COLO668 (cell line): ENCODE measurements around the gene USB1.
"Not testable (repeated sequence)": the region's sequence is repeated elsewhere in the genome, so short reads cannot be mapped to it uniquely, and the experiment has no call there.

Experiments
- DNase-seq: peaks from one replicate; lab custom pipeline; 2025; ENCODE audit not compliant: unreplicated experiment; lab: John Stamatoyannopoulos, UW

Gene USB1

DNA sequence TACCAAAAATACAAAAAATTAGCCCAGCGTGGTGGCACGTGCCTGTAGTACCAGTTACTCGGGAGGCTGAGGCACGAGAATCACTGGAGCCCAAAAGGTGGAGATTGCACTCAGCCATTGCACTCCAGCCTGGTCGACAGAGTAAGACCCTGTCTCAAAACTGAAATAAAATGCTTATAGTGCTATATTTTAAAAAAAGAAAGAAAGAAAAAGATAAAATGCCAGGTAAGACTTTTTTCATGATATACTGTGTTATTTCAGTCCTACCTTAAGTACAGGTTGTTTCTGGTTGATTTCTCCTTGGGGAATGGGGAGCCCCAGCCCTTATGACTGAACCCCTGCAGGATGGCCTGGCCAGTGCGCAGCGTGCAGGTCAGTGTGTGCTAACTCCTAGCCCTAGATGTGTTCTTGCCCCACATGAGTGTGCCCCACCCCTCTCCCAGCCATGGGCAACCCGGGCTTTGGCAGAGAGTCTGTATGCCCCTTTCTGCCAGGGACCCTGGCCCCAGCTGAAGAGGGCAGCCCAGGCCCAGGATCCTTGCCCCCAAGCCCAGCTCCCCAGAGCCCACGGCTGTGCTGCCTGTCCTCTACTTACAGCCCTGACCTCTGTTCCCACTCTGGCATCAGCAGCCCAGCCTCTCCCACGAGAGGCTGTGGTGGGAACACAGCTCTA is 31.6 kb upstream of the USB1 start:
- DNase-seq = no peak

DNA sequence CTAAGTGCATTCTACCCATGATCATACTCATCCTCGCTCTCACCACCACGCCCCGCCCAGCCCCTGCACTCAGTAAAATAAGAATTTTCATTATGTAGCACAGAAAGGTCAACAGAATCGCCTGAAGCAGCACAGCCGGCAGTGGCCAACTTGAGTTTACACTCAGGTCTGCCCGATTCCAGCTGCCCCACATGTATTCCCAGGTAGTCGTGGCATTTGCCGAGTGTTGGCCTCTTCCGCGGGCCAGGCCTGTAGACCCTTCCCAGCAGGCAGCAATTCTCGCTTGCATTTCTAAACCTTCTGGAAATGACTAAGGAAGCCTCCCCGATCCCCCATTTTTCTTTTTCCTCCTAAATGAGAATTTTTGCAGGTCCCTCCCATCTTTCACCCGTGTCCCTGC is 30.9 kb upstream of the USB1 start:
- no peak for DNase-seq

DNA sequence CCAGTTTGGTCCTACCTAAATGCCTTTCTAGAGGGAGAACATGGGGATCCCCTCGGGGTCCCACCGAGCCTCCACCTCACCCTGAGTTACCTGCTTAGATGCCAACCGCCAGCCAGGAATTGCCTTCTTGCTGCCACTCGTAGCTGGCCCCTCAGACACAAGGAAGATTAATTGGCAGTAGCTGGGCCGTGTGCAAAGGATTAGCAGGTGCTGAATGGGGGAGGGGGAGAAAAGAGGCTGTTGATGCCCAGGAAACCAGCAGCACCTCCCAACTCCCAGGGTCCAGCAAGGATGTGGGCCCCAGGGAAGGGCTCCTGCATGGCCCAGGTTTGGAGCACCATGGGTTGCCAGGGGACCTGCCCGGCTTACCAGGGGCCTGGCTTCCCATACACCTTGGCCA is 30.2 kb upstream of the USB1 start, which contains the start of gene CNGB1:
TSS of gene CNGB1 (minus strand) at position 159 of the 400 bp plus-strand sequence. CDS start 3,842 bp downstream, outside the sequence.
- DNase-seq = peak; percentile 32

DNA sequence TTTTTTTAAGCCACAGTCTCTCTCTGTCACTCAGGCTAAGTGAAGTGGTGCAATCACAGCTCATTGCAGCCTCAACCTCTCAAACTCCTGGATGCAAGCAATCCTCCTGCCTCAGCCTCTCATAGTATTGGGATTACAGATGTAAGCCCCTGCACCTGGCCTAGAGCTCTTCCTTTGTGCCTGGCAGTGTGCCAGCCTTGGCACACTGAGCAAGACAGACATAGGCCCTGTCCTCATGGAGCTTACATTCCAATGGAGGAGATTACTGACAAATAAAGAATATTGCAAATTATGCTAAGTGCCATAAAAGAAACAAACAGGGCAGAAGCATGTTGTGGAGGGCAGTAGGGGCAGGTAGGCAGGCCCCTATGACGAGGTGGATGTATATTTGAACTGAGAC is 29.4 kb upstream of the USB1 start:
- no peak for DNase-seq

DNA sequence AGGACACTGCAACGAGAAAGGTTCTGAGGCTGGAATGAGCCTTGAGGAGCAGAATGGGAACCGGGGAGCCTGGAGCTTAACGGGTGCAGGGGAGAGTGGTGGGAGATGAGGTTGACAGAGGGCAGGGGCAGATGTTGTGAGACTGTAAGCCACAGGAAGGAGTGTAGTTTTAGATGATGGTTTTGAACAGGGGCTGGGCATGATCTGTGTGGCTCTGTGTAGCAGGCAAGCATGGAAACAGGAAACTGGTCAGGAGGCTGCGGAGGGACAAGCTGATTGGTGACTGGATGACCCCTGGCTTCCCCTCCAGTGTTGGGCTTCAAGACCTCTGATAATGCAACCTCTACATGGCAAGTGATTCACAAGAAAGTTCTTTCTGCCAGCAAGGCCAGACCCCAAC is 28.9 kb upstream of the USB1 start:
- DNase-seq = no peak

DNA sequence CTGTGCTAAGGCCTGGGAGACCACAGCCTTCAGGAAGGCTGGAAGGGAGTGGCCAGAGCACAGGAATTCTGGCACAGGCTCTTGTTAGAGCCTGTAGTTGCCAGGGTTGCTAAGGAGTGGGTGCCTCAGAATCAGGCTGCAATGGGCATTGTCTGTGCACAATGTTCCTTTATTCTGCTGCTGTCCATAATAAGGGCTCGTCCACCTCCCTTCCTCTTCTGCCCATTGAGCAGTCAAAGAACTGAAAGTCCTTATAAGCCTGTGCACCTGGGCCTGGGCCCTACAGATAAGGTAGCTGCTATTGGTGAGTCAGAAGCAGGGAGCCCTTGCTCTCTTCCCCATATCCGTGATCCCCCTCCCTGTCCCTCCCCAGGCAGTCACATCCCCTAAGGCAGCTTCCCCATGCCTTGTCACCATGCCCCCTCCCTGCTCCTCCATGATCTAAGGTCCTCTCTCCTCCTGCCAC is 24.8 kb upstream of the USB1 start:
- DNase-seq = no peak

DNA sequence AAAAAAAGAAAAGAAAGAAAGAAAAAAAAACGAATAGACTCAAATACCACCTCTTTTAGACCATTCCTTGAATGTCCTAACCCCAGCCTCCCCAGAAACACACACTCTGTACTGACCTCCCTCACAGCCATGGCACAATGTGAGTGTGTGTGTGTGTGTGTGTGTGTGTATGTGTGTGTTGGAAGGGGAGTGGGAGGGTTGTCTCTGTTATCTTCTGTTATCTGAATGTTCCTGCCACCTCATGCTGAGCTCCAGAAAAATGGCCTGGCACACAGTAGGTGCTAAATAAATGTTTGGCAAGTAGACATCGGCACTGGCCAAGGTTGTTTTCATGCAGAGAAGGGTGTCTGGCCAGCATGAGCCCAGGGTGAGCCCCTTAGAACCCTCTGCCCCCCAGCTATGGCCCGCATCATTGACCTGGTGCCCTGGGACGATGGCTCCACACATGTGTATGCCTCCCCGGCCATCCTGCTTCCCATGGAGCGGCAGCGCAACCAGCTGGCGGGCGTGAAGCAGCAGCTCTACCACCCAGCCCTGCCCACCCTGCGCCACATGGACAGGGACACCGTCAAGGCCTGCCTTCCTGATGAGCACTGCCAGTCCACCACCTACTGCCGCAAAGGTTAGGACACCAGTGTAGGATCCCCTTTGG is 23.7 kb upstream of the USB1 start:
- DNase-seq = peak; percentile 23

DNA sequence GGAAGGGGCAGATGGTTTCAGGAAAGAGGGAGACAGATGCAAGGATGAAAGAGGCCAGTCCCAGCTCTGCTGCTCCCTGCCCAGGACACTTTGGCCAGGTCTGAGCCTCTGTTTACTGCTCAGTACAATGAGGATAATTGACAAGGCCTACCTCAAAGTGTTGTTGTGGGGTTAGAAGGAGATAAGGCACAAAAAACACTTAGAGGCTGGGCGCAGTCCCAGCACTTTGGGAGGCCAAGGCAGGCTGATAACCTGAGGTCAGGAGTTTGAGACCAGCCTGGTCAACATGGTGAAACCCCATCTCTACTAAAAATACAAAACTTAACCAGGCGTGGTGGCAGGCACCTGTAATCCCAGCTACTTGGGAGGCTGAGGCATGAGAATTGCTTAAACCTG is 23.1 kb upstream of the USB1 start:
- DNase-seq = not testable (repeated sequence)

DNA sequence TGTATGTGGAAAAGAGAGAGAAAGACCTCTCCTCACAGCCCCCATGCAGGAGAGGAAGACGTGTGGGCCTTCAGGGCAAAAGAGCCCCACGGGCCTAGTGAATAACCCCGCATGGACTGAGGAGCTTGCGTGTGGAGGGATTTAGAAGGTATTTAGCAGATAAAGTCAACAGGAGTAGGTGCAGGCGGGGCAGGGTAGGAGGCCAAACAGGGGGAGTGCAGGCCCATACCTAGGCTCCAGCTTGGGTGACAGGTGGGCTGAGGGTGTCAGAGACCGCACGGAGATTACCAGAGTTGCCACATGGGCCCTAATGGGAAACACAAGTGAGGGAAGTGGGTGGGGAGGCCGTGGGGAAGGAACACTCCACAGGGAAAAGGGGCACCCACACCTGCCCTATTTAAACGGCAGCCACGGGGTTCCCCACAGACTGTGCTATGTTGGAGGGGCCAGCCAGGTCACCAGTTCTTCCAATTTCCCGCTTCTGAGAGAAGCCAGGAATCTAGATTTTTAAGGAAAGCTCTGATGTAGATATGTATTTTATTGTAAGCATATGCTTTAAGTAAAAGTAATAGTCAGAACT is 22.1 kb upstream of the USB1 start:
- DNase-seq = no peak

DNA sequence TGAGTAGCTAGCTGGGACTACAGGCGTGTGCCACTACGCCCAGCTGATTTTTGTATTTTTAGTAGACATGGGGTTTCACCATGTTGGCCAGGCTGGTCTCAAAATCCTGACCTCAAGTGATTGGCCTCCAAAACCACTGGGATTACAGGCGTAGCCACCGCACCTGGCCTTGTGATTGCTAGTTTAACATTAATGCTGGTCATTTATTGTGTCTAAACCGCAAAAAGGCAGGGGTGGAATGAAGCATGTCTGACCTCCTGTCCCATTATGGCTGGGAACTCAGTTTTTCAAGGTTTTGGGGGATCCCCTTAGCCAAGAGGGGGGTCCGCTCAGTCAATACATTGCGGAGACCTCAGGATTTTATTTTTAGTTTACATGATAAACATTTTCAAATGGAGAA is 19.6 kb upstream of the USB1 start:
- DNase-seq = no peak

DNA sequence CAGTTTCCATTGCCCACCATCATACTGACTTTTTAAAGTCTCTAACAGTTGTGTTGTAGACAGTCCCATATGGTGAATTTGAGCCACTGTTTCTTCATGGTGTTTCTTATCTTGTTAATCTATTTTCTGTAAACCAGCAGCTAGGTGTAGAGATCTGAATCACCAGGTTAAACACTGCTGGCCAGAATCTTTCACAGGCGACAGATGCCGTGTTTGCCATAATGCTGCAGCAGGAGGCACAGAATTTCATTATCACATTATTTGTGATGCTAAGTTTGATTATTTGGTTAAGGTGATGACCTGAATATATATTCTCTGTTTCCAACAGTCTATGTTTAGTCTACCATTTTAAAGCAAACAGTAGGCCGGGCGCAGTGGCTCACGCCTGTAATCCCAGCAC is 18.8 kb upstream of the USB1 start:
- DNase-seq = no peak

DNA sequence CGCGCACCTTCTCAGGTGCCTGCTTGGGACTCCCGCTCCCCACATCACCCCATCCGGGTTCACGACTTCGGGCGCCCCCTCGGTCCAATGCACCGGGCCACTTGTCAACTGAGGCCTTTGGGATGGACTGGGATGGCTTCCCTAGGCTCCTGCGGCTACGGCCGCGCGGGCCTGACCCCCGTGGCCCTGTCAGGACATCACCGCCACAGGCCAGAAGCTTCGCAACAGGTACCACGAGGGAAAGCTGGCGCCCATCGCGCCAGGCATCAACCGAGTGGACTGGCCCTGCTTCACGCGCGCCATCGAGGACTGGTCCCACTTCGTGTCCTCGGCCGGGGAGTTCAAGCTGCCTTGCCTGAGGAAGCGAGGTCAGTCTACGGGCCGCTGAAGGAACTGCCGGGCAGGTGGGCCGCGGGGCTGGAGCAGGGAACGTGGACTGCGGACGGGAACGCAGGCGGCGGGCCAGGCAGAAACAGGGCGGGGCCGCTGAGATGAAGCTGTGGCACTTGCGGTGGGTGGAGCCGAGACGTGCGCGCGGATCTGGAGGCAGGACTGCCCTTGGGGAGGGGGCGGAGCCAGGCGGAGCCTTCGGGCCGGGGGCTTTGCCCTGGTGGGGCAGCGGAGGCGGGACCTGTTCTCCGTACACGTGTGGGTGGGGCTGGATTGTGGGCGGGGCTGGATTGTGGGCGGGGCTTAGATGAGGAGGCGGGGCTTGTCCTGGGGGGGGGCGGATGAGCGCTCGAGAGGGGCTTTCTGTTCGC is 16.6 kb upstream of the USB1 start:
- DNase-seq = peak; percentile 18

DNA sequence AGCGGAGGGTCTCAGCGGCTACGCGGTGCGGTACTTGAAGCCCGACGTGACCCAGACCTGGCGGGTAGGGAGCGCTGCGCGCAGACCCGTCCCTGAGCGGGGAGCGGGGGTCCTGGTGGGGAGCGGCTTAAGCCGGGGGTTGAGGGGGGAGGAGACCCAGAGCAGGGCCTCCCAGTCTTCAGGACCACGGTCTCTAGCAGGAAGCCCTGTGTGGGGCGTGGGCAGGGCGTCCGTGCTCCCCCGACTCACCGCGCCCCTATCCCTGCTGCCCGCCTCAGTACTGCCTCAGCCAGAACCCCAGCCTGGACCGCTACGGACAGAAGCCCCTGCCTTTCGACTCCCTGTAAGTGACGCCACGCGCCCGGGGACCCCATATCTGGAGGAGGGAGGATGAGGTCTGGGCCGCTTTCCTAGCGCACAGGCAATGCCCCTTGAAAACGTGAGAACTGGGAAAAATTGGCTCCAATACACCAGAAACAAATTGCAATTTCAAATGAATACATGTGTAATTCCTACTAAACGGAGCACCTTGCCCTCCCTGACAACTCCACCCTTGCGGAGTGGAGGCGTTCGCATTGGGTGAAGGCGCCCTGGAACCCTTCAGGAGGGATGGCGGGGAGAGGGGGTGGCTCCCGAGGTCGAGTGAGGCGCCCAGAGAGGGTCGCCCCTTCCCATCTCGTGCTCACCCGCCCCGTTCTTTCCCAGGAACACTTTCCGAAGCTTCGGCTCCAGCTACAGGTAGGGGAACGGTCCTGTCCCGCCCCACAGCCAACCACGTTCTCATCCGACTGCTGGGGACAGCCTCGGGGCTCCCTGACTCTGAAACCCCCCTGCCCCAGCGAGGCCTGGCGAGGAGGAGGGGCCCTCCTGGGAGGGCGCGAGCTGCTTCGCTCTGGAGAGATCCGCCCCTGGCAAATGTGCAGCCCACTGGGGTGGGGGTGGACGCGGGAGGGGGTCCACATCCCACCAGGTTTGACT is 15.7 kb upstream of the USB1 start:
- DNase-seq = no peak

DNA sequence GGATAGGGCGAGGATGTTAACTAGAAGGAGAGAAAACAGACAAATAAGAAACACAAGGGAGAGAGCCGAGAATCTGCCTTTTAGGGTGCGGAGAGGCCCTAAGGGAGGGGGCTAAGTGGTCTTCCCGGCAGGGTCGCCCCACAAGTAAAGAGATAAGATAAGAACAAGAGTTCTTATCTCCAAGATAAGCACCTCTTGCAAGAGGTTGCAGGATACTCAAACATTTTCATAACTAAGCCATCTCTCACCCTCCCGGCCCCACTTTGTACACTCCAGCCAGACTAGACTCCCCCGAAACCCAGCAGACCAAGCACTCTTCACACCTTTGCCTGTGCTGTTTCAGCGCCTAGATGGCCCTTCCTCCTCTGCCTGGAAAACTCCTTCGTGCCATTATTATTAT is 15.0 kb upstream of the USB1 start:
- no peak for DNase-seq

DNA sequence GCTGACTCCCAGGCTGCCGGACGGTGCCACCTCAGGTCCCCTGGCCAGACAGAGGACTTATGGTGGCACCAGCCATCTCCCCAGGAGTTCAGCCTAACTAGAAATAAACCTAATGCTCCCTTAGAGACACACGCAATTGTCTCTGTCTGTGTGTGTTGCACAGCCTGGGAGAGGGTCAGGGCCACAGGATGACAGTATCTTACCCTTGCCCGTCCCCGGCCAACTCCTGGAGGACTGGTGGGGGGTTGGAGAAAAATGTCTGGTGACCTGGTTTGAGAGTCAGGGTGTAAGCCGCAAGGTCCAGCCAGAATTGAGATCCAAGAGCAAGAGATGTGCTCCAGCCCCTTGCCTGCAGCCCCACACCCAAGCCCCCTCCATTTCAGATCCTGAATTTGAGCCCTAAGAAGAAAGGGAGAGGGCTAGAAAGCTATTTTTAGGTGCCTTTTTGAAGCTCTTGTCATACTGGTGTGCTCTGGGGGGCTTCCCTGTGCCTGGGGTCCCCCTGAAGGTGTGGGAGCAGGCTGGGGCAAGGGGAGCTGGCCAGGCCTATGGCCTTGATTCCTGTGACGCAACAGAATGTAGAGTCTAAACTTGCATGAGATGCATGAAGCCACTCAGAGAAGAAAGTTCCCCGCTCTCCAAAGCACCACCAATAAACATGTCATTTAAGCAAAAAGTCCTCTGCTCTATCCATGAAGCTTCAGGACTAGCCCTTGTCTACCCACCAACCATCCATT is 13.6 kb upstream of the USB1 start:
- no peak for DNase-seq

DNA sequence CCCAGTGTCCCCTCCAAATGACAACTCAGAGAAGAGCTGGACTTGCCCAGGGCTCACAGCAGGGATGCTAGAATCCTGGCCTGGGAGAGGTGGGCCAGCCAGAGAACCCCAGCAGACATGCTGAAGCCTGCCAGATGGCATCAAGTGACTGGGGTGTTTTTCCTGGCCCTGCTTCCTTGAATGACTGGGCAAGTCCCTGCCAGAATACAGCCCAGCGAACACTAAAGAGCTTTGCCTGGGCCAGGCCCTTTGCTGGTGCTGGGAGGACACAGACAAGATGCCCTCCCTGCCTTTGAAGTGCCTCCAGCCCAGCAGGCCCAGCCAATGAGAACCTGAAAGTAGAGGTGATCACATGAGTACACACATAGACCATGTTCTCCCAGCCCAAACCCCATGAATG is 12.3 kb upstream of the USB1 start:
- DNase-seq = peak; percentile 34

DNA sequence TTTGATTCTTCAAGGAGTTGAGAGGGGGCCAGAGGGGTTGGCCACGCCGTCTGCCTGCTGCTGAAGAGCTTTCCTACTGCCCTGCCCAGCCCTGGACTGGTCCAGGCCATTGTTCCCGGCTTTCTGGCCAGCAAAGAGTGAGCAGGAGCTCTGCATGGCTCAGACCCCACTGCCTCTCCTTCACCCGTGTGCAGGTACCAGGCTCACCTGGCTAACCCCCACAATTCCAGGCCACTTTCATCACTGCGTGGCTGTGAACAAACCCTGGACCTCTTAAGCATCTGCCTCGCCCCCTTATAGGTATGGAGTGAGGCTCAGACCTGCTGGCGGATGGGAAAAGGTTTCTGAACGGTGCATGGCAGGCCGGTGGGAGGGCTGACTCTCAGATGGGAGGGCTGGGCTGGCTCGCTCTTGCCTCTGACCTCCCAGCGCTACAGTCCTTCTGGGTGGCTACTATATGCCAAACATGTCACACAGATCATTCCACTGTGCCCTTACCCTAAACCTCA is 9.6 kb upstream of the USB1 start:
- no peak for DNase-seq

DNA sequence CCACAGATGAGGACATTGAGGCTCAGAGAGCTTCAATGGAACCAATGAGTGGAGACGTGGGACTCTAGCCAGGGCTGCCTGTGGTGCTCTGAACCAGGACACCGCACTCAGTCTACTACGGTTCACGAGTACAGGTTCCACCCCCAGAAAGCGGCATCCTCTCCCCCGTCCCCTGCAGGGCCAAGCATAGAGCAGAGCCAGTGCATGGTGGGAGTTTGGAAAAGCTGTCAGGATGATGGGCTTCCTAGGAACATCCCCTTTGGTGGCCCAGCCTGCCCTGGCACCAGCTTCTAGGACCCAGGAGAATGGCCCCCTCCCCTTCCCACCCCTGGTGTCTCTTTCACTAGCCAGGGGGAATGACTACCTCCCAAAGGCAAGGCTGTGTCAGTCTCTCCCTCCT is 9.1 kb upstream of the USB1 start:
- no peak for DNase-seq

DNA sequence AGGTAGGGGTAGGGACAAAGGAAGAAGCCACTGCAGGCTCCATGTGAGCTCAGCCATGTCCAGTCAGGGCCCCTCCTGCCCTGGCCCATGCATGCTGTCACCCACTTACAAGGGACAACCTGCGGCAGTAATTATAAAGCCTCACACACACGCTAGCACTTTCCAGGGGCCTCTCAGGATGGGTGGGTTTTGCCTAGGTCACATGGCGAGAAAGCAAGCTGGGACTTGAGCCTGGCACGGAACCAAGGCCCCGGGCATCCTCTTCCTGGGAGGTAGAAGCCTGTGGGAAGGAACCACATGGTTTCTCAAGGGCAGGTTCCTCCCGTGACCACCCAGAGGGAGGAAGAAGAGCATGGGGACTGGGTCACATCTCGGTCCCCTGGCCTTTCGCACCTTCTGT is 7.8 kb upstream of the USB1 start:
- DNase-seq = no peak

DNA sequence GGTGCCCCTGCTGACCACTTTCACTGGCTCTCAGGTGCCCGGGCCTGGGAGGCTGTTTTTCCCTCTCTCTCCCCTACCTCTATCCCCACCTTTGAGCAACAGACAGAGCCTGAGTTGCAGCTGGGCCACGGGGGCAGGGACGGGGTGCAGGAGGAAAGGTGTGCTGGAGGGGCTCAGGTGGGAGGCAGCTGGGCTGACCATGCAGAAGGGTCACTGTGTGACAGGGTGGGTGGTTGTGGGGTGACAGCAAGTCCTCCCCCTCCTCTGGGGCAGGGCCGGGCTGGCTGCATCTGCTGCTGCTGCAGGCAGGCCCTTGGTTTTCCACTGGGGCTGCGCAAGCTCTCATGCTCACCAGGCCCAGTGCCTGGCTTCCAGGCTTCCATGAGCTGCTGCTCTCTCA is 7.3 kb upstream of the USB1 start:
- DNase-seq = no peak
